Esophagus squamous epithelium (tissue), 4 donors: ENCODE results near the gene C3orf70.

Experiments
- POLR2A ChIP-seq, 4 donors: fragments of 450-650 bp; IDR thresholded peaks; one replicate each; pipeline ENCODE4 v1.6.1; 2017; ENCODE audit warnings: antibody characterized with exemption in 4 of 4, mild to moderate bottlenecking in 4 of 4, moderate library complexity in 3 of 4
- TF ChIP-seq, protein P1 (sequence below), 6 experiments: fragments of 450-650 bp in 4 of 6; fragments of 200-600 bp in 2 of 6; sonication (generic) in 2 of 6; IDR thresholded peaks; one replicate each; pipeline ENCODE4 v1.5.1; 2016 to 2019; ENCODE audit warnings: antibody characterized with exemption in 6 of 6, mild to moderate bottlenecking in 4 of 6, moderate library complexity in 4 of 6

DNA sequence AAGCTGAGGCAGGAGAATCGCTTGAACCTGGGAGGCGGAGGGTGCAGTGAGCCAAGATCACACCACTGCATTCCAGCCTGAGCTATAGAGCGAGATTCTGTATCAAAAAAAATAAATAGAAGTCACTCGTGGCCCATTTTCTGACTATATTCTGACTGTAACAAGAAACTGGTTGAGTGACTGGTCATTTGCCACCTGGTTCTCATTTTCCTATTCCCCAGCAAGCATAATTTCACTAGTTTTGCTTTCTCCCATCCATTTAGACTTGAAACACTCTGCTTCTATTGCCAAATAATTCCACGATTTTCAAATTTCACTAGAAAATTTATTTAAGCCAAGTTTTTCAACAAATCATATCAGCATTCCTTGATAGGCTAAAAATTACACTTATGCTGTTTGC is 40.7 kb downstream of the C3orf70 start:
- TF ChIP-seq, protein P1, sequence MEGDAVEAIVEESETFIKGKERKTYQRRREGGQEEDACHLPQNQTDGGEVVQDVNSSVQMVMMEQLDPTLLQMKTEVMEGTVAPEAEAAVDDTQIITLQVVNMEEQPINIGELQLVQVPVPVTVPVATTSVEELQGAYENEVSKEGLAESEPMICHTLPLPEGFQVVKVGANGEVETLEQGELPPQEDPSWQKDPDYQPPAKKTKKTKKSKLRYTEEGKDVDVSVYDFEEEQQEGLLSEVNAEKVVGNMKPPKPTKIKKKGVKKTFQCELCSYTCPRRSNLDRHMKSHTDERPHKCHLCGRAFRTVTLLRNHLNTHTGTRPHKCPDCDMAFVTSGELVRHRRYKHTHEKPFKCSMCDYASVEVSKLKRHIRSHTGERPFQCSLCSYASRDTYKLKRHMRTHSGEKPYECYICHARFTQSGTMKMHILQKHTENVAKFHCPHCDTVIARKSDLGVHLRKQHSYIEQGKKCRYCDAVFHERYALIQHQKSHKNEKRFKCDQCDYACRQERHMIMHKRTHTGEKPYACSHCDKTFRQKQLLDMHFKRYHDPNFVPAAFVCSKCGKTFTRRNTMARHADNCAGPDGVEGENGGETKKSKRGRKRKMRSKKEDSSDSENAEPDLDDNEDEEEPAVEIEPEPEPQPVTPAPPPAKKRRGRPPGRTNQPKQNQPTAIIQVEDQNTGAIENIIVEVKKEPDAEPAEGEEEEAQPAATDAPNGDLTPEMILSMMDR (IDR thresholded peaks at IDR 0.05) = no peak
- no peak for TF ChIP-seq POLR2A (IDR thresholded peaks at IDR 0.05)
